IMR-90 (cell line): ENCODE measurements around the gene TIMM17B. TPM values are rescaled to one million over a fixed set of nuclear protein-coding genes. Genes with fewer than 3 reads are reported as not detected.

Experiments used
- ATAC-seq: fragments of 200-7000 bp; cut with Tn5 transposase; 2 replicates; pipeline ENCODE4 v1.9.1; 2020; ENCODE audit warnings: low read depth, mild to moderate bottlenecking, moderate library complexity
- BruUV-seq: library from RNA; stranded (reverse); fragments of 400-500 nt; replicated peaks from 2 replicates; lab custom pipeline; 2021; lab: Mats Ljungman, UMichigan
- CTCF ChIA-PET: fragments of 300-600 bp; formaldehyde crosslinking; extraction: SDS; loops from one replicate; lab custom pipeline; 2021; ENCODE audit warnings: antibody characterized with exemption; lab: Yijun Ruan, JAX
- POLR2A ChIA-PET: fragments of 300-600 bp; sonication (Branson Sonifier 250); formaldehyde crosslinking; loops from one replicate; lab custom pipeline; 2022; ENCODE audit warnings: antibody characterized with exemption; ENCODE audit not compliant: unreplicated experiment; lab: Charles Lee
- DNase-seq: peaks from one replicate; pipeline ENCODE4 v3.0.0; 2013
- H2AFZ ChIP-seq: replicated peaks from 2 replicates; pipeline ENCODE3; 2013; ENCODE audit warnings: low read length, mild to moderate bottlenecking; ENCODE audit not compliant: poor library complexity
- H2AK5ac ChIP-seq: 2 replicates; pipeline ENCODE4 v1.6.1; 2013; ENCODE audit warnings: low read depth, low read length, inconsistent platforms
- H2AK9ac ChIP-seq: replicated peaks from 2 replicates; pipeline ENCODE3; 2013; ENCODE audit warnings: mild to moderate bottlenecking, low read depth, low read length, moderate library complexity; ENCODE audit not compliant: poor library complexity
- H2BK120ac ChIP-seq: 2 replicates; pipeline ENCODE4 v1.6.1; 2013; ENCODE audit warnings: low read depth, low read length, inconsistent platforms
- H2BK15ac ChIP-seq: 3 replicates; pipeline ENCODE4 v1.6.1; 2013; ENCODE audit warnings: low read depth, low read length, inconsistent platforms
- H2BK20ac ChIP-seq: 2 replicates; pipeline ENCODE4 v1.6.1; 2013; ENCODE audit warnings: low read depth, mild to moderate bottlenecking, inconsistent platforms, low read length, moderate library complexity
- H2BK5ac ChIP-seq: 2 replicates; pipeline ENCODE4 v1.6.1; 2013; ENCODE audit warnings: mild to moderate bottlenecking, low read depth, low read length, inconsistent platforms; ENCODE audit not compliant: poor library complexity, severe bottlenecking
- H3K14ac ChIP-seq: replicated peaks from 2 replicates; pipeline ENCODE4 v1.6.1; 2013; ENCODE audit warnings: low read depth, low read length, inconsistent platforms
- H3K18ac ChIP-seq: 2 replicates; pipeline ENCODE4 v1.6.1; 2013; ENCODE audit warnings: low read depth, low read length, control low read depth
- H3K23ac ChIP-seq: 2 replicates; pipeline ENCODE4 v1.6.1; 2013; ENCODE audit warnings: low read depth, low read length, inconsistent platforms
- H3K27ac ChIP-seq: 2 replicates; pipeline ENCODE4 v1.5.1; 2013; ENCODE audit warnings: mild to moderate bottlenecking, control low read depth, low read length; ENCODE audit not compliant: insufficient read depth
- H3K27me3 ChIP-seq: 2 replicates; pipeline ENCODE4 v1.6.1; 2013; ENCODE audit warnings: low read length; ENCODE audit not compliant: control insufficient read depth, insufficient read depth
- H3K36me3 ChIP-seq: 2 replicates; pipeline ENCODE4 v1.6.1; 2013; ENCODE audit warnings: low read length, mixed read lengths; ENCODE audit not compliant: control insufficient read depth, insufficient read depth
- H3K4ac ChIP-seq: 2 replicates; pipeline ENCODE4 v1.6.1; 2013; ENCODE audit warnings: low read depth, low read length, inconsistent platforms
- H3K4me1 ChIP-seq: 2 replicates; pipeline ENCODE4 v1.6.1; 2013; ENCODE audit warnings: low read length, mixed read lengths; ENCODE audit not compliant: control insufficient read depth, insufficient read depth
- H3K4me2 ChIP-seq: 2 replicates; pipeline ENCODE4 v1.6.1; 2013; ENCODE audit warnings: low read depth, mild to moderate bottlenecking, control low read depth, low read length, moderate library complexity
- H3K4me3 ChIP-seq: 2 replicates; pipeline ENCODE4 v1.5.1; 2013; ENCODE audit warnings: low read depth, mild to moderate bottlenecking, control low read depth, low read length, moderate library complexity; ENCODE audit not compliant: insufficient read depth
- H3K56ac ChIP-seq: 2 replicates; pipeline ENCODE4 v1.6.1; 2013; ENCODE audit warnings: low read length, inconsistent platforms; ENCODE audit not compliant: insufficient read depth; ENCODE audit errors: extremely low read depth
- H3K79me1 ChIP-seq, 2 experiments: 2 replicates each; pipeline ENCODE4 v1.6.1; 2013; ENCODE audit warnings: low read length in 2 of 2, inconsistent platforms in 1 of 2, low read depth in 1 of 2
- H3K9ac ChIP-seq: 2 replicates; pipeline ENCODE4 v1.6.1; 2013; ENCODE audit warnings: low read depth, low read length, control low read depth
- H3K9me1 ChIP-seq: 2 replicates; pipeline ENCODE4 v1.6.1; 2013; ENCODE audit warnings: low read length, inconsistent platforms; ENCODE audit not compliant: insufficient read depth
- H3K9me3 ChIP-seq: 2 replicates; pipeline ENCODE4 v1.6.1; 2013; ENCODE audit warnings: low read length; ENCODE audit not compliant: control insufficient read depth, insufficient read depth
- H4K20me1 ChIP-seq: 2 replicates; pipeline ENCODE4 v1.6.1; 2013; ENCODE audit warnings: low read length, inconsistent platforms; ENCODE audit not compliant: insufficient read depth
- H4K5ac ChIP-seq: 2 replicates; pipeline ENCODE4 v1.6.1; 2013; ENCODE audit warnings: mild to moderate bottlenecking, low read depth, low read length, control low read depth
- H4K8ac ChIP-seq, 2 experiments: 2 replicates each; pipeline ENCODE4 v1.6.1; 2013; ENCODE audit warnings: low read depth in 2 of 2, low read length in 2 of 2, control low read depth in 1 of 2, inconsistent platforms in 1 of 2
- H4K91ac ChIP-seq: 2 replicates; pipeline ENCODE4 v1.6.1; 2013; ENCODE audit warnings: low read depth, low read length, inconsistent platforms; ENCODE audit not compliant: insufficient read depth
- CTCF ChIP-seq: conservative IDR thresholded peaks from 2 replicates; pipeline ENCODE4 v1.5.1; 2012; ENCODE audit warnings: mild to moderate bottlenecking, low read depth, low read length, improper control_type of control experiment
- WGBS, 2 experiments: methylation state at CpG; one replicate each; pipeline versions ENCODE4 v1.1.5 to v1.1.7; 2013; ENCODE audit warnings: missing lambda C conversion rate in 2 of 2; ENCODE audit not compliant: insufficient read length in 1 of 2; ENCODE audit errors: extremely low coverage in 2 of 2; 5-methylcytosine and 5-hydroxymethylcytosine counted together
- dilution Hi-C: fragments of 300-500 bp; cut with HindIII; formaldehyde crosslinking; loops from one replicate; pipeline ENCODE4 v1.14.3; 2018; ENCODE audit warnings: low sequenced_read_pairs; ENCODE audit not compliant: unreplicated experiment
- in situ Hi-C: fragments of 300-500 bp; cut with MboI; formaldehyde crosslinking; loops from 3 replicates; pipeline ENCODE4 v1.14.3; 2019; ENCODE audit warnings: low sequenced_read_pairs, inconsistent platforms, mixed read lengths
- intact Hi-C: fragments of 100-400 bp; cut with micrococcal nuclease; formaldehyde crosslinking; loops from 2 replicates; pipeline ENCODE4 v1.10.0; 2022
- polyA plus RNA-seq, 3 experiments: library from polyadenylated mRNA; depleted of rRNA; stranded (reverse); fragments of >200 nt; gene quantifications; 2 replicates each; pipeline ENCODE4 v1.2.3, GENCODE V29; 2012; ENCODE audit warnings: low replicate concordance in 1 of 3
- total RNA-seq: library from RNA; depleted of rRNA; stranded (reverse); fragments of >200 nt; gene quantifications from 2 replicates; pipeline ENCODE4 v1.2.3, GENCODE V29; 2012; rRNA removed

The TIMM17B gene
- total and polyA plus RNA-seq, 2 of the 4 experiments (the other 2 are of a cell fraction) = 28.7 to 73.6 TPM

GRCh38 chrX:48848847-48849246 is 48.7 kb downstream of the TIMM17B start:
- H3K4me1 ChIP-seq = no peaks in the 10 kb centered on the region
- no peaks in the 10 kb centered on the region for H3K9me1 ChIP-seq
- H3K9me3 ChIP-seq = no peaks in the 10 kb centered on the region; the same call in 1 of the 2 replicates
- H3K79me1 ChIP-seq = no peaks in the 10 kb centered on the region
- no peak for DNase-seq
- H3K27me3 ChIP-seq = 0 out of 2 replicates have a peak, but pooled peaks cover 1% of the 10 kb centered on the region
- intact Hi-C loops (no loop called here), in situ Hi-C loops (no loop called here), dilution Hi-C loops (no loop called here)
- no peak overlapping the region for H2AK9ac ChIP-seq
- no peak overlapping the region for H3K9ac ChIP-seq
- no peak overlapping the region for H2BK15ac ChIP-seq
- no peak overlapping the region for H2BK5ac ChIP-seq
- POLR2A ChIA-PET = no interaction called here
- no TSS peak for BruUV-seq
- no peak overlapping the region for H2AFZ ChIP-seq
- H3K27ac ChIP-seq = no peak overlapping the region
- CTCF ChIA-PET = no interaction called here
- H3K4ac ChIP-seq = no peak overlapping the region
- H3K4me2 ChIP-seq = no peak overlapping the region
- WGBS, 2 experiments = no CpG with 5 or more reads among the region's 1 CpG
- H4K91ac ChIP-seq = no peak overlapping the region
- H3K23ac ChIP-seq = no peak overlapping the region
- no peak overlapping the region for H2BK20ac ChIP-seq
- H3K14ac ChIP-seq = no peak overlapping the region
- H3K4me3 ChIP-seq = no peak overlapping the region
- H3K36me3 ChIP-seq = no peaks in the 10 kb centered on the region
- no peak overlapping the region for H3K56ac ChIP-seq
- H3K18ac ChIP-seq = no peak overlapping the region
- ATAC-seq = no peak
- H2BK120ac ChIP-seq = no peak overlapping the region
- no peak overlapping the region for H4K5ac ChIP-seq
- TF ChIP-seq CTCF = no peak
- H4K20me1 ChIP-seq = no peaks in the 10 kb centered on the region
- no peak overlapping the region for H2AK5ac ChIP-seq
- no peak overlapping the region for H4K8ac ChIP-seq

Other genes with a start within 250 kb of the TIMM17B start
- gene WAS, start 214.0 kb downstream of the TIMM17B start, total RNA-seq = not detected in 2 replicates
- gene WAS, start 214.0 kb downstream of the TIMM17B start, polyA plus RNA-seq (2012; rRNA removed) = 0.09 and 0.14 TPM in 2 replicates
- gene SUV39H1, start 201.0 kb downstream of the TIMM17B start, total RNA-seq = 6.6 and 7.2 TPM in 2 replicates
- gene SUV39H1, start 201.0 kb downstream of the TIMM17B start, polyA plus RNA-seq (2012; rRNA removed) = 8.6 and 9.9 TPM in 2 replicates
- gene GLOD5, start 136.0 kb downstream of the TIMM17B start, total RNA-seq = not detected in 2 replicates
- gene GLOD5, start 136.0 kb downstream of the TIMM17B start, polyA plus RNA-seq (2012; rRNA removed) = not detected in 2 replicates
- gene GATA1, start 111.2 kb downstream of the TIMM17B start, total RNA-seq = not detected in 2 replicates
- not detected in 2 replicates for gene GATA1, start 111.2 kb downstream of the TIMM17B start, polyA plus RNA-seq (2012; rRNA removed)
- gene HDAC6, start 95.7 kb downstream of the TIMM17B start, total RNA-seq = 14.7 and 16.8 TPM in 2 replicates
- gene HDAC6, start 95.7 kb downstream of the TIMM17B start, polyA plus RNA-seq (2012; rRNA removed) = 26.3 and 27.7 TPM in 2 replicates
- gene ERAS, start 71.3 kb downstream of the TIMM17B start, total RNA-seq = not detected in 2 replicates
- not detected in 2 replicates for gene ERAS, start 71.3 kb downstream of the TIMM17B start, polyA plus RNA-seq (2012; rRNA removed)
- gene PCSK1N, start 62.2 kb downstream of the TIMM17B start, total RNA-seq = not detected in 2 replicates
- 0.12 and 0.24 TPM in 2 replicates for gene PCSK1N, start 62.2 kb downstream of the TIMM17B start, polyA plus RNA-seq (2012; rRNA removed)
- gene PQBP1, start 162 bp upstream of the TIMM17B start, total RNA-seq = 120 and 124 TPM in 2 replicates
- gene PQBP1, start 162 bp upstream of the TIMM17B start, polyA plus RNA-seq (2012; rRNA removed) = 96.4 and 105 TPM in 2 replicates
- gene SLC35A2, start 13.9 kb upstream of the TIMM17B start, total RNA-seq = 10.8 and 12.5 TPM in 2 replicates
- 48.3 and 53.0 TPM in 2 replicates for gene SLC35A2, start 13.9 kb upstream of the TIMM17B start, polyA plus RNA-seq (2012; rRNA removed)
- 6.9 and 7.3 TPM in 2 replicates for gene PIM2, start 21.3 kb upstream of the TIMM17B start, total RNA-seq
- gene PIM2, start 21.3 kb upstream of the TIMM17B start, polyA plus RNA-seq (2012; rRNA removed) = 8.1 and 9.4 TPM in 2 replicates
- gene OTUD5, start 59.8 kb upstream of the TIMM17B start, total RNA-seq = 30.6 and 31.7 TPM in 2 replicates
- gene OTUD5, start 59.8 kb upstream of the TIMM17B start, polyA plus RNA-seq (2012; rRNA removed) = 48.3 and 50.4 TPM in 2 replicates
- gene KCND1, start 74.1 kb upstream of the TIMM17B start, total RNA-seq = 0.28 and 0.36 TPM in 2 replicates
- gene KCND1, start 74.1 kb upstream of the TIMM17B start, polyA plus RNA-seq (2012; rRNA removed) = 1.8 and 1.9 TPM in 2 replicates
- gene GRIPAP1, start 104.5 kb upstream of the TIMM17B start, total RNA-seq = 17.9 and 20.8 TPM in 2 replicates
- 21.4 and 25.0 TPM in 2 replicates for gene GRIPAP1, start 104.5 kb upstream of the TIMM17B start, polyA plus RNA-seq (2012; rRNA removed)
- gene TFE3, start 145.6 kb upstream of the TIMM17B start, total RNA-seq = 23.9 and 24.4 TPM in 2 replicates
- 40.5 and 43.6 TPM in 2 replicates for gene TFE3, start 145.6 kb upstream of the TIMM17B start, polyA plus RNA-seq (2012; rRNA removed)
- gene CCDC120, start 161.2 kb upstream of the TIMM17B start, total RNA-seq = under 0.01 and 0.18 TPM in 2 replicates
- 2.0 and 2.2 TPM in 2 replicates for gene CCDC120, start 161.2 kb upstream of the TIMM17B start, polyA plus RNA-seq (2012; rRNA removed)
- 3.8 and 5.0 TPM in 2 replicates for gene PRAF2, start 176.2 kb upstream of the TIMM17B start, total RNA-seq
- gene PRAF2, start 176.2 kb upstream of the TIMM17B start, polyA plus RNA-seq (2012; rRNA removed) = 65.5 and 71.1 TPM in 2 replicates
- gene WDR45, start 182.1 kb upstream of the TIMM17B start, total RNA-seq = 25.3 and 40.7 TPM in 2 replicates
- gene WDR45, start 182.1 kb upstream of the TIMM17B start, polyA plus RNA-seq (2012; rRNA removed) = 67.4 and 71.5 TPM in 2 replicates
- gene GPKOW, start 226.0 kb upstream of the TIMM17B start, total RNA-seq = 17.5 and 19.7 TPM in 2 replicates
- gene GPKOW, start 226.0 kb upstream of the TIMM17B start, polyA plus RNA-seq (2012; rRNA removed) = 23.7 and 25.7 TPM in 2 replicates